Measurements from ENCODE around the gene MFNG.

The MFNG gene

GRCh38 chr22:37425369-37425768 lies 60.8 kb downstream of the MFNG start:
- DNase-seq (ENCODE audit: low spot score), result no peak

GRCh38 chr22:37423283-37423682 lies 62.9 kb downstream of the MFNG start:
- DNase-seq (ENCODE audit: low spot score), result no peak

- no peak for DNase-seq (ENCODE audit: low spot score)
Measured at GRCh38 chr22:37421468-37421877, 64.7 kb downstream of the MFNG start.

GRCh38 chr22:37420686-37421467 lies 65.3 kb downstream of the MFNG start:
- no peak for DNase-seq (ENCODE audit: low spot score)

GRCh38 chr22:37419969-37420685 lies 66.1 kb downstream of the MFNG start:
- DNase-seq (ENCODE audit: low spot score), result no peak

- no peak for DNase-seq (ENCODE audit: low spot score)
Measured at GRCh38 chr22:37419370-37419968, 66.7 kb downstream of the MFNG start.
